ENCODE results near the gene TGFB1I1. TPM values are rescaled to one million over a fixed set of nuclear protein-coding genes. Genes with fewer than 3 reads are reported as not detected.

The TGFB1I1 gene
- total RNA-seq, 1 experiment from 2014 or later = 4.3 TPM

DNA sequence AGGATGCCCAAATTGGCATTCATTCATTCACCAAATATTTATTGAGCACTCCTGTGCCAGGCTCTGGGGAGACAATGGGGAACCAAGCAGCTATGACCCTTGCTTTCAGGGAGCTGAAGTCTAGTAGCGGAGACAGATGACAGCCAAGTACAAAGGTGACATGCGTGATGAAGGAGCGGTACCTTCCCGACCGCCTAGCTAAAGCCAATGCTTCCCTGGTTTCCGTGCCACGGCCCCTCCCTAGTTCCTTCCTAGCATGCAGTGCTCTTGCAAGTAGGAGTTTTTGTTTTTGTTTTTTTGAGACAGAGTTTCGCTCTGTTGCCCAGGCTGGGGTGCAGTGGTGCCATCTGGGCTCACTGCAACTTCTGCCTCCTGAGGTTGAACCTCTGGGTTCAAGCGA lies 7.8 kb downstream of the TGFB1I1 start:
- no peak for ATAC-seq
- CTCF ChIA-PET = interaction anchor here (13.1 kb wide), 1 partner anchor 23 kb away, joined by 221 read pairs; the partner anchor contains the start of gene ARMC5
- POLR2A ChIA-PET = no interaction called here

More for the DNA sequence above, 7.8 kb downstream of the TGFB1I1 start:
- no peaks in the 10 kb centered on the region for H3K36me3 Mint-ChIP-seq
- no peak overlapping the region for H3K4me3 Mint-ChIP-seq
- DNase-seq (ENCODE audit: low spot score) = no peak
- no peak for TF ChIP-seq HMGA2 (CRISPR knock-in tag; IDR thresholded peaks at IDR 0.05)
- TF ChIP-seq MXD4 (CRISPR knock-in tag; IDR thresholded peaks at IDR 0.05; ENCODE audit: borderline replicate concordance) = no peak
- TF ChIP-seq, protein P1, sequence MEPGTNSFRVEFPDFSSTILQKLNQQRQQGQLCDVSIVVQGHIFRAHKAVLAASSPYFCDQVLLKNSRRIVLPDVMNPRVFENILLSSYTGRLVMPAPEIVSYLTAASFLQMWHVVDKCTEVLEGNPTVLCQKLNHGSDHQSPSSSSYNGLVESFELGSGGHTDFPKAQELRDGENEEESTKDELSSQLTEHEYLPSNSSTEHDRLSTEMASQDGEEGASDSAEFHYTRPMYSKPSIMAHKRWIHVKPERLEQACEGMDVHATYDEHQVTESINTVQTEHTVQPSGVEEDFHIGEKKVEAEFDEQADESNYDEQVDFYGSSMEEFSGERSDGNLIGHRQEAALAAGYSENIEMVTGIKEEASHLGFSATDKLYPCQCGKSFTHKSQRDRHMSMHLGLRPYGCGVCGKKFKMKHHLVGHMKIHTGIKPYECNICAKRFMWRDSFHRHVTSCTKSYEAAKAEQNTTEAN (CRISPR knock-in tag; IDR thresholded peaks at IDR 0.05) = no peak
- no peak for TF ChIP-seq JUN (CRISPR knock-in tag; IDR thresholded peaks at IDR 0.05)
- TF ChIP-seq, protein P2, sequence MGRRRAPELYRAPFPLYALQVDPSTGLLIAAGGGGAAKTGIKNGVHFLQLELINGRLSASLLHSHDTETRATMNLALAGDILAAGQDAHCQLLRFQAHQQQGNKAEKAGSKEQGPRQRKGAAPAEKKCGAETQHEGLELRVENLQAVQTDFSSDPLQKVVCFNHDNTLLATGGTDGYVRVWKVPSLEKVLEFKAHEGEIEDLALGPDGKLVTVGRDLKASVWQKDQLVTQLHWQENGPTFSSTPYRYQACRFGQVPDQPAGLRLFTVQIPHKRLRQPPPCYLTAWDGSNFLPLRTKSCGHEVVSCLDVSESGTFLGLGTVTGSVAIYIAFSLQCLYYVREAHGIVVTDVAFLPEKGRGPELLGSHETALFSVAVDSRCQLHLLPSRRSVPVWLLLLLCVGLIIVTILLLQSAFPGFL (CRISPR knock-in tag; IDR thresholded peaks at IDR 0.05; ENCODE audit: borderline replicate concordance) = no peak
- no peak for TF ChIP-seq SMAD3 (CRISPR knock-in tag; IDR thresholded peaks at IDR 0.05; ENCODE audit: borderline replicate concordance)
- TF ChIP-seq, protein P3, sequence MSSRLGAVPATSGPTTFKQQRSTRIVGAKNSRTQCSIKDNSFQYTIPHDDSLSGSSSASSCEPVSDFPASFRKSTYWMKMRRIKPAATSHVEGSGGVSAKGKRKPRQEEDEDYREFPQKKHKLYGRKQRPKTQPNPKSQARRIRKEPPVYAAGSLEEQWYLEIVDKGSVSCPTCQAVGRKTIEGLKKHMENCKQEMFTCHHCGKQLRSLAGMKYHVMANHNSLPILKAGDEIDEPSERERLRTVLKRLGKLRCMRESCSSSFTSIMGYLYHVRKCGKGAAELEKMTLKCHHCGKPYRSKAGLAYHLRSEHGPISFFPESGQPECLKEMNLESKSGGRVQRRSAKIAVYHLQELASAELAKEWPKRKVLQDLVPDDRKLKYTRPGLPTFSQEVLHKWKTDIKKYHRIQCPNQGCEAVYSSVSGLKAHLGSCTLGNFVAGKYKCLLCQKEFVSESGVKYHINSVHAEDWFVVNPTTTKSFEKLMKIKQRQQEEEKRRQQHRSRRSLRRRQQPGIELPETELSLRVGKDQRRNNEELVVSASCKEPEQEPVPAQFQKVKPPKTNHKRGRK (CRISPR knock-in tag; IDR thresholded peaks at IDR 0.05; ENCODE audit: borderline replicate concordance) = no peak
- TF ChIP-seq FOXP1 (CRISPR knock-in tag; IDR thresholded peaks at IDR 0.05; ENCODE audit: borderline replicate concordance) = no peak
- TF ChIP-seq ZNF263 (CRISPR knock-in tag; IDR thresholded peaks at IDR 0.05; ENCODE audit: low read depth) = no peak
- TF ChIP-seq, protein P4, sequence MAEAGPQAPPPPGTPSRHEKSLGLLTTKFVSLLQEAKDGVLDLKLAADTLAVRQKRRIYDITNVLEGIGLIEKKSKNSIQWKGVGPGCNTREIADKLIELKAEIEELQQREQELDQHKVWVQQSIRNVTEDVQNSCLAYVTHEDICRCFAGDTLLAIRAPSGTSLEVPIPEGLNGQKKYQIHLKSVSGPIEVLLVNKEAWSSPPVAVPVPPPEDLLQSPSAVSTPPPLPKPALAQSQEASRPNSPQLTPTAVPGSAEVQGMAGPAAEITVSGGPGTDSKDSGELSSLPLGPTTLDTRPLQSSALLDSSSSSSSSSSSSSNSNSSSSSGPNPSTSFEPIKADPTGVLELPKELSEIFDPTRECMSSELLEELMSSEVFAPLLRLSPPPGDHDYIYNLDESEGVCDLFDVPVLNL (CRISPR knock-in tag; IDR thresholded peaks at IDR 0.05; ENCODE audit: borderline replicate concordance, low read depth) = no peak
- TF ChIP-seq, protein P5, sequence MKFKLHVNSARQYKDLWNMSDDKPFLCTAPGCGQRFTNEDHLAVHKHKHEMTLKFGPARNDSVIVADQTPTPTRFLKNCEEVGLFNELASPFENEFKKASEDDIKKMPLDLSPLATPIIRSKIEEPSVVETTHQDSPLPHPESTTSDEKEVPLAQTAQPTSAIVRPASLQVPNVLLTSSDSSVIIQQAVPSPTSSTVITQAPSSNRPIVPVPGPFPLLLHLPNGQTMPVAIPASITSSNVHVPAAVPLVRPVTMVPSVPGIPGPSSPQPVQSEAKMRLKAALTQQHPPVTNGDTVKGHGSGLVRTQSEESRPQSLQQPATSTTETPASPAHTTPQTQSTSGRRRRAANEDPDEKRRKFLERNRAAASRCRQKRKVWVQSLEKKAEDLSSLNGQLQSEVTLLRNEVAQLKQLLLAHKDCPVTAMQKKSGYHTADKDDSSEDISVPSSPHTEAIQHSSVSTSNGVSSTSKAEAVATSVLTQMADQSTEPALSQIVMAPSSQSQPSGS (CRISPR knock-in tag; IDR thresholded peaks at IDR 0.05; ENCODE audit: borderline replicate concordance, low read depth) = no peak
- TF ChIP-seq, protein P6, sequence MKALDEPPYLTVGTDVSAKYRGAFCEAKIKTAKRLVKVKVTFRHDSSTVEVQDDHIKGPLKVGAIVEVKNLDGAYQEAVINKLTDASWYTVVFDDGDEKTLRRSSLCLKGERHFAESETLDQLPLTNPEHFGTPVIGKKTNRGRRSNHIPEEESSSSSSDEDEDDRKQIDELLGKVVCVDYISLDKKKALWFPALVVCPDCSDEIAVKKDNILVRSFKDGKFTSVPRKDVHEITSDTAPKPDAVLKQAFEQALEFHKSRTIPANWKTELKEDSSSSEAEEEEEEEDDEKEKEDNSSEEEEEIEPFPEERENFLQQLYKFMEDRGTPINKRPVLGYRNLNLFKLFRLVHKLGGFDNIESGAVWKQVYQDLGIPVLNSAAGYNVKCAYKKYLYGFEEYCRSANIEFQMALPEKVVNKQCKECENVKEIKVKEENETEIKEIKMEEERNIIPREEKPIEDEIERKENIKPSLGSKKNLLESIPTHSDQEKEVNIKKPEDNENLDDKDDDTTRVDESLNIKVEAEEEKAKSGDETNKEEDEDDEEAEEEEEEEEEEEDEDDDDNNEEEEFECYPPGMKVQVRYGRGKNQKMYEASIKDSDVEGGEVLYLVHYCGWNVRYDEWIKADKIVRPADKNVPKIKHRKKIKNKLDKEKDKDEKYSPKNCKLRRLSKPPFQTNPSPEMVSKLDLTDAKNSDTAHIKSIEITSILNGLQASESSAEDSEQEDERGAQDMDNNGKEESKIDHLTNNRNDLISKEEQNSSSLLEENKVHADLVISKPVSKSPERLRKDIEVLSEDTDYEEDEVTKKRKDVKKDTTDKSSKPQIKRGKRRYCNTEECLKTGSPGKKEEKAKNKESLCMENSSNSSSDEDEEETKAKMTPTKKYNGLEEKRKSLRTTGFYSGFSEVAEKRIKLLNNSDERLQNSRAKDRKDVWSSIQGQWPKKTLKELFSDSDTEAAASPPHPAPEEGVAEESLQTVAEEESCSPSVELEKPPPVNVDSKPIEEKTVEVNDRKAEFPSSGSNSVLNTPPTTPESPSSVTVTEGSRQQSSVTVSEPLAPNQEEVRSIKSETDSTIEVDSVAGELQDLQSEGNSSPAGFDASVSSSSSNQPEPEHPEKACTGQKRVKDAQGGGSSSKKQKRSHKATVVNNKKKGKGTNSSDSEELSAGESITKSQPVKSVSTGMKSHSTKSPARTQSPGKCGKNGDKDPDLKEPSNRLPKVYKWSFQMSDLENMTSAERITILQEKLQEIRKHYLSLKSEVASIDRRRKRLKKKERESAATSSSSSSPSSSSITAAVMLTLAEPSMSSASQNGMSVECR (CRISPR knock-in tag; IDR thresholded peaks at IDR 0.05; ENCODE audit: borderline replicate concordance) = no peak
- TF ChIP-seq RORB (CRISPR knock-in tag; IDR thresholded peaks at IDR 0.05) = no peak
- TF ChIP-seq FOXJ3 (CRISPR knock-in tag; IDR thresholded peaks at IDR 0.05; ENCODE audit: borderline replicate concordance) = no peak
- H3K27me3 Mint-ChIP-seq (ENCODE audit: low read depth) = peaks cover 83% of the 10 kb centered on the region
- H3K9me3 Mint-ChIP-seq = no peaks in the 10 kb centered on the region
- no peak overlapping the region for H3K27ac Mint-ChIP-seq
- peaks cover 14% of the 10 kb centered on the region for H3K4me1 Mint-ChIP-seq

Measured in WTC11 (cell line).